HS-27A (cell line): ENCODE measurements around the gene CT45A9.
"Not testable (repeated sequence)": the region's sequence is repeated elsewhere in the genome, so short reads cannot be mapped to it uniquely, and the experiment has no call there.

Source experiments
- DNase-seq: peaks from one replicate; pipeline ENCODE4 v3.0.0-alpha.2; 2012; ENCODE audit warnings: low read depth, missing footprints

Gene CT45A9, protein sequence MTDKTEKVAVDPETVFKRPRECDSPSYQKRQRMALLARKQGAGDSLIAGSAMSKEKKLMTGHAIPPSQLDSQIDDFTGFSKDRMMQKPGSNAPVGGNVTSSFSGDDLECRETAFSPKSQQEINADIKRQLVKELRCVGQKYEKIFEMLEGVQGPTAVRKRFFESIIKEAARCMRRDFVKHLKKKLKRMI

DNA sequence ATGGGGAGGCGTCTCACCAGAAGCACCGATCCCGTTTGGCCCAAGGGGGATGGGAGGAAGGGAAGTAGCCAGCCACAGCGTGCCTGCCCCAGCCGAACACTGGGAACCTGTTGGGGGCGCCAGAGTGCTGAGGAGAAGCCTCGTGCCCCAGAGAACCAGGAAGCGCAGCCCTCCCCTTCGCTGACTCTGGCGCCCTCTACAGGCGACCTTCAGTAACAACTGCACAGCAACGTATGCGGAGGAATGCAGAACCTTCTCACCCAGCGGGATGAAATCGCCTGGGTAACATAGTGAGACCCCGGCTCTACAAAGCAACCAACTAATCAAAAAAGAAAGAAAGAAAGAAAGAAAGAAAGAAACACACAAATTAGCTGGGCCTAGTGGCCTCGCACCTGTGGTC is at the start of gene CT45A9:
CT45A9 (minus strand) TSS at position 101 of the 400 bp plus-strand sequence. CDS start 3,751 bp downstream, outside the sequence.
- DNase-seq = not testable (repeated sequence)

DNA sequence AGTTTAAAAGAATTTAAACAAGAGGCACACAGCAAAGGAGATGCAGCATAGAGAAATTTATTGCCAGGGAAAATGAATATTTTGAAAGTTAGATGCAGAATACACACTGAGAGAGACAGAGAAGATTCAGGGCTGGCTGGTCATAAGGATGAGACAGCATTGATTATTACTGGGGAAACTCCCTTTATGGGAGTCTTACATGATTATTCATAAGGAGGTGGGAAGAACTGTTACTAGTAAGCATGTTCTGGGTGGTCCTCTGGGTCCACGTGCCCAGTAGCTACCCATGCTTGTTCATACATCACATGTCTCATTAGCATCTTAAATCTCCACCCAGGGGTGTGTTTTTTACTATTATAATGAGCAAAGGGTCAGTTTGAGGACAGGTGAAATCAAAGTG is 48.9 kb upstream of the CT45A9 start:
- DNase-seq = not testable (repeated sequence)

DNA sequence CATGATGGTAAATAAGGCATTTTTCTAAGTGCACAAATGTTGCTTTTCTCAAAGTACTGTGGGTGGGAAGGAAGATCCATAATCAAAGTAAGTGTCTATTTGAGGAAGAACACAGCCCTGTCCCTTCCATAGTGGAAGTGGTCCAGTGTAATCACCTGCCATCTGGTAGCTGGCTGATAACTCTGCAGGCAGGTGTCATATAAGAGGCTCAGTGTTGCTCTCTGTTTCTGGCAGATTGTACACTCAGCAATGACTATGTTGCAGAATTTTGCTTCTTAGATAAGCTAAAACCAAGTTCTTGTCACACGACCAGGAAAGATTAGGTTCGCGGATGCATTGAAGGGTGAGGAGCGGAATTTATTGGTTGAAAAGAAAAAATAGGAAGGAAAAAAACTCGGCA is 42.8 kb upstream of the CT45A9 start:
- DNase-seq = no peak

DNA sequence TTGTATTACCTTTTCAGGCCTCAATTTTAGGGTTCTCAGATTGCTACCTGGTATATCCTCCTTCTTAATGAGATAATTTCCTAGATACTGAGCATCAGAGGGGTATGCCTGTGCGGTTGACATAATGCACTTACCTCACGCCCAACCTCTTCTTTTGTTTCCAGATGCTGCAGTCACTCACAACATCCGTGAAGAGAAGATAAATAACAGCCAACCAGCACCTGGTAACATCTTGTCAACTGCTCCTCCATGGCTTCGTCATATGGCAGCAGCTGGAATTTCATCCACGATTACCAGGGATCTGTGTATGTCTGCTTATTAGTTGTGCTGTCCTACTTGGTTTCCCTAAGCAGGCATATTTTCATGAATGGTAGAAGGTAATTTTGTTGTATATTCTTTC is 38.6 kb upstream of the CT45A9 start:
- no peak for DNase-seq

DNA sequence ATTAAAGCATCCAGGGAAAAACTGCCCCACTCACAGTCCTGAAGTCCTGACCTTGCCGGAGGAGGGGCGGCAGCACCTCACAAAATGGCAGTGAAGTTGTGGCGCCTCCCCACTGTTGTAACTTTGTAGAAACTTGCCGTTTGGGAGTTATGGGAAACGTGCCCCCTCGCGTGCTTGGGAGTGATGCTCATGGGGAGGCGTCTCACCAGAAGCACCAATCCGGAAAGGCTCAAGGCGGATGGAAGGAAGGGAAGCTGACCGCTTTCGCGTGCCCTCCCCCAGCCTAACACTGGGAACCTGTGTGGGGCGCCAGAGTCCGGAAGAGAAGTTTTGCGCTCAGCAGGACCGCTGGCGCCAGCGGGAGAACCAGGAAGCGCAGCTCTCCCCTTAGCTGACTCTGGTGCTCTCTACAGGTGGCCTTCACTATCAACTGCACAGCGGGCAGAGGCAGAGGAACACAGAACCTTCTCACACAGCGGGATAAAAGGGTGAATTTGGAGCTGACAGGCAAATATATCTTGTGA is 21.7 kb upstream of the CT45A9 start, which contains the start of the genes CT45A10 and SAGE1:
CT45A10 (minus strand) TSS at position 151 of the 524 bp plus-strand sequence. CDS start 8,100 bp downstream, outside the sequence.
SAGE1 (plus strand) TSS at position 423 of the 524 bp plus-strand sequence. CDS start 2,527 bp downstream, outside the sequence.
- no peak for DNase-seq

DNA sequence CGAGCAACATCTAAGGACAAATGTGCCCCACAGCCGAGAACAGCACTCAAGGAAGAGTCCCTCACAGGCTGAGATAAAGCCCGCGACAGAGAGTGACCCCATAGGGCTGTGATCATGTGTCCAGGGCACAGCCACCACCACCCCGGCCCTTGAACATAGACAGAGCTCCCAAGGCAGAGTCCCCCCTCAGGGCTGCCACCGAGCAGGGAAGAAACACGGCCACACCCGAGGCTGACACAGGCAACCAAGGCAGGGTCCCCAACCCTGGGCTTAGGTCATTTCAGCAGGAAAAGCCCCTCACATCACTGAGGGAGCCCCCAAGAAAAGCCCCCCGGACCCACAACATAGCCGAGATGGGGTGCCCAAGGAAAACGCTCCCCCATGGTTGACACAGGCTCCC is 21.2 kb upstream of the CT45A9 start:
- no peak for DNase-seq

DNA sequence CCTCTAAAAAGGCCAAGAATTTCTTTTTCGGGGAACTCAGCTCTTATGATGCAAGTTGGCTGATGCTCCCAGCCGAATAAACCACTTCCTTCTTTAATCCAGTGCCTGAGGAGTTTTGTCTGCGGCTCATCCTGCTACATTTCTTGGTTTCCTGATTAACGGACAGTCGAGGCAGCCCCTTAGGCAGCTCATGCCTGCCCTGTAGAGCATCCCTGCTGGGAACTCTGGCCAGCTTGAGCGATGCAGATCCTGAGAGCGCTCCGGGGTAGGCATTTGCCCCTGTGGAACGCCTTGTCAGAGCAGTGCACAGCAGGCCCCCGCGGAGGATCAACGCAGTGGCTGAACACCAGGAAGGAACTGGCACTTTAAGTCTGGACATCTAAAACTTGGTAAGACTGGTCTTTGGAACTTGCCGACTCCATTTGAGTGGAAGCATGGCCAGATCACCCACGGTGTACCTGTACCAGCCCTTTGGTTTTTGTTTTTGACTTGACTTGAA is 18.5 kb upstream of the CT45A9 start:
- DNase-seq = no peak

DNA sequence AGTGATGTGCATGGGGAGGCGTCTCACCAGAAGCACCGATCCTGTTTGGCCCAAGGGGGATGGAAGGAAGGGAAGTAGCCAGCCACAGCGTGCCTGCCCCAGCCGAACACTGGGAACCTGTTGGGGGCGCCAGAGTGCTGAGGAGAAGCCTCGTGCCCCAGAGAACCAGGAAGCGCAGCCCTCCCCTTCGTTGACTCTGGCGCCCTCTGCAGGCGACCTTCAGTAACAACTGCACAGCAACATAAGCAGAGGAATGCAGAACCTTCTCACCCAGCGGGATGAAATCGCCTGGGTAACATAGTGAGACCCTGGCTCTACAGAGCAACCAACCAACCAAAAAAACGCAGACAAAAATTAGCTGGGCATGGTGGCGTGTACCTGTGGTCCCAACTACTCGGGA is 17.4 kb upstream of the CT45A9 start:
- DNase-seq = not testable (repeated sequence)

DNA sequence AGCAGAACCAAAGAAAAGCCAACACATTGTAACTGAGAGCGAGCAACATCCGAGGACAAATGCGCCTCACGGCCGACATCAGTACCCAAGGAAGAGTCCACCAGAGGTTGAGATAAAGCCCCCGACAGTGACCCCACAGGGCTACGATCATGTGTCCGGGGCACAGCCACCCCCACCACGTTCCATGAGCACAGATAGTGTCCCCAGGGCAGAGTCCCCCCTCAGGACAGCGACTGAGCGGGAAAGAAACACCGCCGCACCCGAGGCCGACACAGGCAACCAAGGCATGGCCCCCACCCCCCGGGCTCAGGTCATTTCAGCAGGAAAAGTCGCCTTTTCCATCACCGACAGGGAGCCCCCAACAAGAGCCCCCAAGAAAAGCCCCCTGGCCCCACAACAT is 16.6 kb upstream of the CT45A9 start:
- not testable (repeated sequence) for DNase-seq

DNA sequence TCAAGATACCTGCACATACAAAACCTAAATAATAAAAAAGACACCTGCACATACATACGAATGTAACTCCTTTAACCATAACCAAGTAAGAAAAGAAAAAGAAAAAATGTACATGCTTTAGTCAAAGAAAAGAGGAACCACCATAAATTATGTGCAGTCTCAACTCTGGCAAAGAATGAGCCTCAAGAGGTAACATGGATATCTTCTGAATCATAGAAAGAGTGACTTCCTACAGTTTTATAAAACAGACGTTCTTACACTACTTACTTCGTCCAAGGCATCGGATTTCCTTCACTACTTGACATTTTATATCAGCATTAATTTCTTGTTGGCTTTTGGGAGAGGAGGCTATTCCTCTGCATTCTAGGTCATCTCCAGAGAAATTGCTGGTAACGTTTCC is 11.1 kb upstream of the CT45A9 start:
- DNase-seq = not testable (repeated sequence)

DNA sequence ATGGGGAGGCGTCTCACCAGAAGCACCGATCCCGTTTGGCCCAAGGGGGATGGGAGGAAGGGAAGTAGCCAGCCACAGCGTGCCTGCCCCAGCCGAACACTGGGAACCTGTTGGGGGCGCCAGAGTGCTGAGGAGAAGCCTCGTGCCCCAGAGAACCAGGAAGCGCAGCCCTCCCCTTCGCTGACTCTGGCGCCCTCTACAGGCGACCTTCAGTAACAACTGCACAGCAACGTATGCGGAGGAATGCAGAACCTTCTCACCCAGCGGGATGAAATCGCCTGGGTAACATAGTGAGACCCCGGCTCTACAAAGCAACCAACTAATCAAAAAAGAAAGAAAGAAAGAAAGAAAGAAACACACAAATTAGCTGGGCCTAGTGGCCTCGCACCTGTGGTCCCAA is 17.2 kb downstream of the CT45A9 start, which contains the start of gene CT45A8:
CT45A8 (minus strand) TSS at position 101 of the 400 bp plus-strand sequence. CDS start 3,755 bp downstream, outside the sequence.
- DNase-seq = not testable (repeated sequence)

DNA sequence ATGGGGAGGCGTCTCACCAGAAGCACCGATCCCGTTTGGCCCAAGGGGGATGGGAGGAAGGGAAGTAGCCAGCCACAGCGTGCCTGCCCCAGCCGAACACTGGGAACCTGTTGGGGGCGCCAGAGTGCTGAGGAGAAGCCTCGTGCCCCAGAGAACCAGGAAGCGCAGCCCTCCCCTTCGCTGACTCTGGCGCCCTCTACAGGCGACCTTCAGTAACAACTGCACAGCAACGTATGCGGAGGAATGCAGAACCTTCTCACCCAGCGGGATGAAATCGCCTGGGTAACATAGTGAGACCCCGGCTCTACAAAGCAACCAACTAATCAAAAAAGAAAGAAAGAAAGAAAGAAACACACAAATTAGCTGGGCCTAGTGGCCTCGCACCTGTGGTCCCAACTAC is 34.4 kb downstream of the CT45A9 start, which contains the start of gene CT45A7:
CT45A7 (minus strand) TSS at position 101 of the 400 bp plus-strand sequence. CDS start 3,747 bp downstream, outside the sequence.
- DNase-seq = not testable (repeated sequence)

DNA sequence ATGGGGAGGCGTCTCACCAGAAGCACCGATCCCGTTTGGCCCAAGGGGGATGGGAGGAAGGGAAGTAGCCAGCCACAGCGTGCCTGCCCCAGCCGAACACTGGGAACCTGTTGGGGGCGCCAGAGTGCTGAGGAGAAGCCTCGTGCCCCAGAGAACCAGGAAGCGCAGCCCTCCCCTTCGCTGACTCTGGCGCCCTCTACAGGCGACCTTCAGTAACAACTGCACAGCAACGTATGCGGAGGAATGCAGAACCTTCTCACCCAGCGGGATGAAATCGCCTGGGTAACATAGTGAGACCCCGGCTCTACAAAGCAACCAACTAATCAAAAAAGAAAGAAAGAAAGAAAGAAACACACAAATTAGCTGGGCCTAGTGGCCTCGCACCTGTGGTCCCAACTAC is 51.7 kb downstream of the CT45A9 start, which contains the start of gene CT45A2:
CT45A2 (minus strand) TSS at position 101 of the 400 bp plus-strand sequence. CDS start 3,747 bp downstream, outside the sequence.
- DNase-seq = not testable (repeated sequence)
